Measurements from ENCODE around the gene PLA2G12B.
"Not testable (repeated sequence)": the region's sequence is repeated elsewhere in the genome, so short reads cannot be mapped to it uniquely, and the experiment has no call there.

Gene PLA2G12B

DNA sequence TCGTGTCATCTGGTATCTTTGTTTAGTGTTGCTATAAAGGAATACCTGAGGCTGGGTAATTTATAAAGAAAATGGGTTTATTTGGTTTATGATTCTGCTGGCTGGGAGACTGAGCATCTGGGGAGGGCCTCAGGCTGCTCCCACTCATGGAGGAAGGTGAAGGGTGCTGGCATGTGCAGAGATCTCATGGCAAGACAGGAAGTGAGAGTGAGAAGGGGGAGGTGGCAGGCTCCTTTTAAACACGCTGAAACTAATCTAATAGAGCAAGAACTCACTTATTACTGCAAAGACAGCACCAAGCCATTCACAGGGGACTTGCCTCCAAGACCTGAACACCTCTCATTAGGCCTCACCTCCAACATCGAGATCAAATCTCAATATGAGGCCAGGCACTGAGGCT, 49.8 kb downstream of the PLA2G12B start:
- ATAC-seq (ENCODE audit: low read depth) (no peak), DNase-seq (ENCODE audit: low spot score) (no peak)
- H3K9me3 ChIP-seq (ENCODE audit: severe bottlenecking): no peaks in the 10 kb centered on the region
- no peaks in the 10 kb centered on the region for H3K27me3 ChIP-seq (ENCODE audit: insufficient read depth, poor library complexity, severe bottlenecking)
- H3K4me3 ChIP-seq (ENCODE audit: severe bottlenecking): no peak overlapping the region
- H3K4me1 ChIP-seq (ENCODE audit: insufficient read depth, poor library complexity, severe bottlenecking): no peaks in the 10 kb centered on the region
- no peaks in the 10 kb centered on the region for H3K36me3 ChIP-seq (ENCODE audit: low read depth)
- no peak overlapping the region for H3K27ac ChIP-seq (ENCODE audit: poor library complexity, severe bottlenecking)
- TF ChIP-seq, protein P1, sequence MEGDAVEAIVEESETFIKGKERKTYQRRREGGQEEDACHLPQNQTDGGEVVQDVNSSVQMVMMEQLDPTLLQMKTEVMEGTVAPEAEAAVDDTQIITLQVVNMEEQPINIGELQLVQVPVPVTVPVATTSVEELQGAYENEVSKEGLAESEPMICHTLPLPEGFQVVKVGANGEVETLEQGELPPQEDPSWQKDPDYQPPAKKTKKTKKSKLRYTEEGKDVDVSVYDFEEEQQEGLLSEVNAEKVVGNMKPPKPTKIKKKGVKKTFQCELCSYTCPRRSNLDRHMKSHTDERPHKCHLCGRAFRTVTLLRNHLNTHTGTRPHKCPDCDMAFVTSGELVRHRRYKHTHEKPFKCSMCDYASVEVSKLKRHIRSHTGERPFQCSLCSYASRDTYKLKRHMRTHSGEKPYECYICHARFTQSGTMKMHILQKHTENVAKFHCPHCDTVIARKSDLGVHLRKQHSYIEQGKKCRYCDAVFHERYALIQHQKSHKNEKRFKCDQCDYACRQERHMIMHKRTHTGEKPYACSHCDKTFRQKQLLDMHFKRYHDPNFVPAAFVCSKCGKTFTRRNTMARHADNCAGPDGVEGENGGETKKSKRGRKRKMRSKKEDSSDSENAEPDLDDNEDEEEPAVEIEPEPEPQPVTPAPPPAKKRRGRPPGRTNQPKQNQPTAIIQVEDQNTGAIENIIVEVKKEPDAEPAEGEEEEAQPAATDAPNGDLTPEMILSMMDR (IDR thresholded peaks at IDR 0.05; ENCODE audit: poor library complexity, severe bottlenecking): no peak

DNA sequence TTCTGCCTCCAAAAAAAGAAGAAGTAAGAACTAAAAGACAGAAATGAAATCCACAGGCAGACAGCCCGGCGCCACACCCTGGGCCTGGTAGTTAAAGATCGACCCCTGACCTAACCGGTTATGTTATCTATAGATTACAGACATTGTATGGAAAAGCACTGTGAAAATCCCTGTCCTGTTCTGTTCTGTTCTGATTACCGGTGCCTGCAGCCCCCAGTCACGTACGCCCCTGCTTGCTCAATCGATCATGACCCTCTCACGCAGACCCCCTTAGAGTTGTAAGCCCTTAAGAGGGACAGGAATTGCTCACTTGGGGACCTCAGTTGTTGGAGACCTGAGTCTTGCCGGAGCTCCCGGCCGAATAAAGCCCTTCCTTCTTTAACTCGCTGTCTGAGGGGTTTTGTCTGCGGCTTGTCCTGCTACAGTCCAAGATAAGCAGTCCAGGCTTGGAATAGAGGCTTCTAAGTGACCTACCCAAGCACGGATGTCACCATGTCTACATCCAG, 50.6 kb downstream of the PLA2G12B start:
- H3K4me1 ChIP-seq (ENCODE audit: insufficient read depth, poor library complexity, severe bottlenecking); H3K27me3 ChIP-seq (ENCODE audit: insufficient read depth, poor library complexity, severe bottlenecking); H3K4me3 ChIP-seq (ENCODE audit: severe bottlenecking); H3K36me3 ChIP-seq (ENCODE audit: low read depth); H3K27ac ChIP-seq (ENCODE audit: poor library complexity, severe bottlenecking); H3K9me3 ChIP-seq (ENCODE audit: severe bottlenecking); ATAC-seq (ENCODE audit: low read depth); DNase-seq (ENCODE audit: low spot score): not testable (repeated sequence)

GRCh38 chr10:72899545-72899944, 55.1 kb downstream of the PLA2G12B start:
- ATAC-seq (ENCODE audit: low read depth) (no peak), DNase-seq (ENCODE audit: low spot score) (no peak)
- TF ChIP-seq, protein P1 (IDR thresholded peaks at IDR 0.05; ENCODE audit: poor library complexity, severe bottlenecking): no peak
- H3K27ac ChIP-seq (ENCODE audit: poor library complexity, severe bottlenecking): no peak overlapping the region
- no peaks in the 10 kb centered on the region for H3K27me3 ChIP-seq (ENCODE audit: insufficient read depth, poor library complexity, severe bottlenecking)
- no peaks in the 10 kb centered on the region for H3K36me3 ChIP-seq (ENCODE audit: low read depth)
- no peaks in the 10 kb centered on the region for H3K9me3 ChIP-seq (ENCODE audit: severe bottlenecking)
- H3K4me1 ChIP-seq (ENCODE audit: insufficient read depth, poor library complexity, severe bottlenecking): no peaks in the 10 kb centered on the region
- H3K4me3 ChIP-seq (ENCODE audit: severe bottlenecking): no peak overlapping the region

DNA sequence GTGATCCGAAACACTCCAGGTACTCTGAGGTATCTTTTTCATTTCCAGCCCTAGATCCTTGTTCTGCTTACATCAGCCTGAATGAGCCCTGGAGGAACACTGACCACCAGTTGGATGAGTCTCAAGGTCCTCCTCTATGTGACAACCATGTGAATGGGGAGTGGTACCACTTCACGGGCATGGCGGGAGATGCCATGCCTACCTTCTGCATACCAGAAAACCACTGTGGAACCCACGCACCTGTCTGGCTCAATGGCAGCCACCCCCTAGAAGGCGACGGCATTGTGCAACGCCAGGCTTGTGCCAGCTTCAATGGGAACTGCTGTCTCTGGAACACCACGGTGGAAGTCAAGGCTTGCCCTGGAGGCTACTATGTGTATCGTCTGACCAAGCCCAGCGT, 56.0 kb downstream of the PLA2G12B start:
- Histone ChIP-seq H3K27me3 (ENCODE audit: insufficient read depth, poor library complexity, severe bottlenecking) (no peaks in the 10 kb centered on the region), H3K9me3 (ENCODE audit: severe bottlenecking) (no peaks in the 10 kb centered on the region), H3K4me1 (ENCODE audit: insufficient read depth, poor library complexity, severe bottlenecking) (no peaks in the 10 kb centered on the region), H3K27ac (ENCODE audit: poor library complexity, severe bottlenecking) (no peak overlapping the region), H3K4me3 (ENCODE audit: severe bottlenecking) (no peak overlapping the region), H3K36me3 (ENCODE audit: low read depth) (no peaks in the 10 kb centered on the region)
- ATAC-seq (ENCODE audit: low read depth) (no peak), DNase-seq (ENCODE audit: low spot score) (no peak)
- TF ChIP-seq, protein P1 (IDR thresholded peaks at IDR 0.05; ENCODE audit: poor library complexity, severe bottlenecking): no peak

DNA sequence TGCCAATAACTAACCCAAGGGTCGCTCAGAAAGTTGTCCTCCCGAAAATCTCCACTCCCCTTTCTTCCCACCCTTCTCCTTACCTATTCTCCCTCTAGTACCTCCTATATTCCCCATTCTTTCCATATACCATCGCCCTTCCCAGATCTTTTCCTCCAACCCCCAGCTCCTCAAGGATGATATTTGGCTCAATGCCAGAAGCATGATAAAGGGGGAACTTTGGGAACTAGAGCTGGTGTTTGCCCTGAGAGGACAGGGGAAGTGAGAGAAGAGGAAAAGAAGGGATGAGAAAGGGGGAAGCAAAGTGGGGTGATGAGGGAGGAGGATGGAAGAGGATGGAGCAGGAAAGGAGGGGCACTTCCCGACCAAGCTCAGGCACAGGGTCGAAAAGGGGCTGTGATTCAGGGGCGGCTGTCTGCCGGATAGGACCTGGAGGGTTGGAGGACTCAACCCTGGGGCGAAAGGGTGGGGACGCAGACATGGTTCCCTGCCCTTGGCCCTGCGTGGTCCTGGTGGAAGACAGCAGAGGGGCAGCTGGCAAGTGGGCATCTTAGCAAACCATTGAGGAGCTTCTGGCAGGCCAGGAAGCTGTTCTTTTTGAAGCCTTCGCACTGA, 59.3 kb downstream of the PLA2G12B start:
- no peak for DNase-seq (ENCODE audit: low spot score)
- Histone ChIP-seq H3K4me1 (ENCODE audit: insufficient read depth, poor library complexity, severe bottlenecking) (no peaks in the 10 kb centered on the region), H3K27ac (ENCODE audit: poor library complexity, severe bottlenecking) (no peak overlapping the region), H3K9me3 (ENCODE audit: severe bottlenecking) (no peaks in the 10 kb centered on the region), H3K36me3 (ENCODE audit: low read depth) (no peaks in the 10 kb centered on the region), H3K4me3 (ENCODE audit: severe bottlenecking) (no peak overlapping the region), H3K27me3 (ENCODE audit: insufficient read depth, poor library complexity, severe bottlenecking) (no peaks in the 10 kb centered on the region)
- ATAC-seq (ENCODE audit: low read depth): no peak
- TF ChIP-seq, protein P1 (IDR thresholded peaks at IDR 0.05; ENCODE audit: poor library complexity, severe bottlenecking): no peak
